ELF-1 (cell line): ENCODE measurements around the gene GM2A.
A peak's percentile ranks its signal among the peaks of the same experiment; 100 is the strongest.
"Not testable (repeated sequence)": the region's sequence is repeated elsewhere in the genome, so short reads cannot be mapped to it uniquely, and the experiment has no call there.

Source experiments
- DNase-seq: peaks from one replicate; pipeline ENCODE4 v3.0.0-alpha.2; 2016; ENCODE audit warnings: low read depth, low spot score

The GM2A gene

DNA sequence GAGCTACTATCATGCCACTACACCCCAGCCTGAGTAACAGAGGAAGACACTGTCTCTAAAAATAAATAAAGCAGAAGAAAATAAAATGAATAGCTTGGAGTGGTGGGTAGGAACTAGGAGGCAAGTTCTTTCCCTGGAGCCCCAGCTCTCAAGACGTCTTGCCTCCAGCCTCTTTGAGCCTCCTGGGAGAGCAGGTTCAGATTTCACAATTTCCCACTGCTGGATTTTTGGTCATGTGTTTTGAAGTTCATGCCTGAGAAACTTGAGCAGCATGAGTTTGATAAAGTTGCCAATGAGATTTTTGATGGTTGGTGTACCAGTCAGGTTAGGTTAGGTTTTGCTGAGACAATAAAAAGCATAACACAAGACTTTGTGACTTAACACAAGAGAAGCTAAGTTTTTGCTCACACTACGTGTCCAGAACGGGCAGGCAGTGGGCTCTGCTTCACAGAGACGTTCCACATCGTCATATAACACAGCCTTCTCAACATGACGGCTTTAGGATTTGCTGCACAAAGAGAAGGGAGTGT lies 25.0 kb upstream of the GM2A start:
- no peak for DNase-seq

DNA sequence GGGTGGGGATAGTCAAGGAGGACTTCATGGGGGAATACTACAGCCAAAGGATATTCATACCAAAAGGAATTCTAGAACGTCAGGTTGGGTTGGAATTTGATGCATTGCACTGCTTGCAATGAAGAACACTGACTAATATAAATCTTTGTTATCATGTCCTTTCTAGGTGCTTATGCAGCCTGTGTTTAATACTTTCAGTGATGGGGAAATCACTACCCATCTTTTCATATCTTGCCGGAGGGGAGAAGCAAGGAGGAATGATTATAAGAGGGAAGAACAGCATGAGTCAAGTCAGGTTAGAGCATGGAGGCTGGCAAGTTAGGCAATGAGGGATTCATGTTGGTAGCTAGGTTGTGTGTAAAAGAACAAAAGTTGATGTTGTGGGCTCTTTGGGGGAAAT lies 24.0 kb upstream of the GM2A start:
- no peak for DNase-seq

GRCh38 chr5:151230048-151230680 lies 22.8 kb upstream of the GM2A start:
- no peak for DNase-seq

- DNase-seq, result no peak
Measured at GRCh38 chr5:151231359-151231758, 21.6 kb upstream of the GM2A start.

- DNase-seq, result no peak
Measured at GRCh38 chr5:151233616-151234085, 19.3 kb upstream of the GM2A start.

DNA sequence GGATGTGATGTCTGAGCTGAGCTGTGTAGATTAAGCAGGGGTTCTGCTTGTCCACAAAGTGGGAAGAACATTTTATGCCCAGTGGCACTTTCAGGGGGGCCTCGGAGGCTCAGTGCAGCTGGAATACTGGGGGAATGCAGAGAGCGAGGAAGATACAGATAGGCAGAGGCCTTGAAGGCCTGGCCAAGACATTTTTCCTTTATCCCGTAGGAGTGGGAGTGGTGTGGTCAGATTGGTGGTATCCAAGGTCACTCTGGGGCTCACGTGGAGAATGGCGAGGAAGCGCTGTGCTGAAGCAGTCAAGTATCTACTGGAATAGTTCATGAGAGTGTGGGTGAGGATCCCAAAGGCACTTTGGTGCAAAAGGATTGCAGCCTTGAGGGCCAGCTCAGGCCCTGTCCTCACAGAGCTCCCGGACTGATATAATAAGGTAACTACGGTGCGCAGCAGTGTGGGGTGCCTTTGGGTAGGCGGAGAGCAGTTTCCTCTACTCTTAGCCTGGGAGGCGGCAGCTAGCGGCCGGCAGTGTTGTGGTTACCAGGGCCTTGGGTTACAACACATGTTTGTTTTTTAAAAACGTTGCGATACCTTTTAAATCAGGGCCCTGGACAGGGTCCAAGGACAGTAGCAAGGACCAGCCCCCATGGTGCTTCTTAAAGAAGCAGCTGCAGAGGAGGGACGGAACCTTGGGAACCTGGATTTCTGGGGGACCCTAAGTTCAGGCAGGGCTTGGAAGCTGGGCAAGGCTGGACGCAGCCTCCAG lies 18.3 kb upstream of the GM2A start:
- no peak for DNase-seq

- not testable (repeated sequence) for DNase-seq
Measured at GRCh38 chr5:151235239-151235571, 17.8 kb upstream of the GM2A start.

- DNase-seq, result no peak
Measured at GRCh38 chr5:151236888-151237287, 16.1 kb upstream of the GM2A start.

- DNase-seq, result no peak
Measured at GRCh38 chr5:151237685-151238084, 15.3 kb upstream of the GM2A start.

DNA sequence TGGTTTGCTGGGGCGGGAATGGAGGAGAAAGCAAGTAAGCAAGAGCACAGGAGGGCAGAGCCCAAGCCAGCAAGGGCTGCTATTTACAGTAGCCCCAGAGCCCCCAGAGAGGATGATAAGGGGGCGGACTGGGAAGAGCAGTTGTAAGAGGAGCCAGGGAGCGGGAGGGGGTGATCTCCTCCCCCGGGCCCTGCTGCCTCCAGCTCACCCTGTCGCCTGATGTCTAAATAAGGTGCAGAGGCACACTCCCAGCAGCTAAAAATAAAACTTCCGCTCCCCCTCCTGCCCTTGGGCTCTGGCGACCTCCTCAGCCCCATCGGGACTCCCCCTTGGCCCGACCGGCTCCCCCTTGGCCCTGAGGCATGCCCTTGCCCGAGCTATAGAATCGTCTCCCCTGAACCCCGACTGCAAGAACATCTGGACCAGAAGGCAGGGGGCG lies 14.7 kb upstream of the GM2A start:
- DNase-seq, result peak; percentile 37

- peak; percentile 83 for DNase-seq
Measured at GRCh38 chr5:151239237-151239861, 13.6 kb upstream of the GM2A start.

GRCh38 chr5:151240268-151240835 lies 12.6 kb upstream of the GM2A start:
- not testable (repeated sequence) for DNase-seq

GRCh38 chr5:151240924-151241635 lies 11.9 kb upstream of the GM2A start:
- DNase-seq, result peak; percentile 90

- no peak for DNase-seq
Measured at GRCh38 chr5:151243127-151243526, 9.9 kb upstream of the GM2A start.

DNA sequence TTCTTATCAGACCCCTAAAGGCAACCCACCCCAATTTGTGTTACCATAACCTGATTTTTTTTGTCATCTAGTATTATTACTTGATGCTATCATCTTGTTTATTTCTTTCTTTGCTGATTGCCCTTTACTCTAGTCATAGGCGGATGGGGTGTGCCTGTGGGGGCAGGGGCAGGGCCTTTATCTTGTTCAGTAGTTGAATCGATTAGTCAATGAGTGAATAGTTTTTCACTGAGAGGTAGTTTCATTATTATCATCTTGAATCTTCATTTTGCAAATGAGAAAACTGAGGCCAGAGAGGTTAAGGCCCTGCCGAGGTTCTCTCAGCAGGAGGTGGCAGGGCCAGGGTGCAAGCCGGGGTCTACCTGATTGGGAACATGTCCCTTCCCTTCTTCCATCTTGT lies 9.4 kb upstream of the GM2A start:
- no peak for DNase-seq

DNA sequence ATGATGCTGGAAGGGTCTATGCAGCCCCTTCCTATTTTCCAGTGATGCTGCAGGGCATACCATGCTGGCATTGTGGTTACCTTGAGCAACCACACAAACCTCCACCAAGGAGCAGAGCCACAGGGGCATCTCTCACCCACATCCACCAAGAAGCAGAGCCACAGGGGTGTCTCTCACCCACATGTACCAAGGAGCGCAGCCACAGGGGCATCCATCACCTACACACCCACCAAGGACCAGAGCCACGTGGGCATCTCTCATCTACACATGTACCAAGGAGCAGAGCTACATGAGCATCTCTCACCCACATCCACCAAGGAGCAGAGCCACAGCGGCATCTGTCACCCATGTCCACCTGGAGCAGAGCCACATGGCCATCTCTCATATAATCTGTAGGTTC lies 8.8 kb upstream of the GM2A start:
- DNase-seq, result no peak

DNA sequence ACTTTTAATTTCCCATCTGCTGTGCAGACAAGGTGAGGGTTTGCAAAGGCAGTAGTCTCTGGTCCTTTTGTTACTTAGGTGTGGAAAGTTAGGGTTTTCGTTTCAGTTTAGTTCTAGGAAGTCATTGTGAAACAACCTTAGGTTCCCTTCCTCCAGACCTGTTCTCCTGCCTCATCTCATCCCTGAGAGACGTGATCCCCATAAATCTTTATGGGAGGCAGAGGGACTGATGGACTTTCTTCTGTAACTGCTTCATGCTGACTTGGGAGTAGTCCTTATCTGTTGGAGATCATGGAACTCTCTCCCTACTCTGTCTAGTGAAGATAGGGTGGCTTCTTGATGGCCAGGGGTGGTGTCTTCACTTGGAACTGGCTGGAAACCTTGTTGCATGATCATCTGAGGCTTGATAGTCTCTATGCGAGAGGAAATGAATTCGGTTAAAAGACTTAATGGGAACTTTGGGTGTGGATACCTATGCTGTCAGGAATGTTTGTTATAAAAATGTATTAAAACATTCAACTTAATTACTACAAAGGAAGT lies 7.2 kb upstream of the GM2A start:
- no peak for DNase-seq

DNA sequence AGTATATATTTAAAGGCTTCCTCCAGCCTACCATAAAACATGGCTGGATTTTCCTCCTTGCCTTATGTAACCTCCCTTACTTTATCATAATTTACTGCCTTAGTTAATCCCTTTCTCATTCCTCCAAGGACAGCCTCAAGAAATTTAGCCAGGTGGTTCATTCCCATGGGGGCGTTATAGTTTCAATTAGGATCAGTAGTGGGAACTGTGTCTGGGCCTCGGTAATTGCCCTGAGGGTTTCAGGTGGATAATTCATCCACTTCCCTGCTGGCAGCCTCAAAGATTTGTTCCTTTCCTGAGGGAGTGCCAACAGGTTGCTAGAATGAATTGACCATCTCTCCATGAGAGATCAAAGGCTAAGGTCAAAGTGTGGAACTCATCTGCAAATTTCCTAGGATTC lies 4.3 kb upstream of the GM2A start:
- no peak for DNase-seq

DNA sequence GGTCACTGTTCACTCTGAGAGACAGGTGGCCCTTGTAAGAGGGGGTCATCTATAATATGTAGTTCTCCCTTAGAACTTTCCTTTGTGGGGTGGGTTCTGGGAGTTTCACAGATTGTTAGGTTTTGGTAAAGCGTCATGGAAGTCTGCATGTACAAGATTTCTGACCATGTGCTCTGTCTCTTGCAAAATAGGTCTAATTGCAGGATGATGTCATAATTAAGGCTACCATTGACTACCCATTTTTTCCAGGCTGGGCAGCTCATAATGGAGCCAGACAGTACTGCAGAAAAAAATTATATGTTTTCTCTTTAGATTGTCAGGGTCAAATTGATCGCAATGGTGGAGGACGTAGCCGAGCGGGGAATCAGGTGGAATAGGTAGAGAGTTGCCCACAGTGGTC lies 3.7 kb upstream of the GM2A start:
- no peak for DNase-seq

GRCh38 chr5:151250346-151251000 lies 2.5 kb upstream of the GM2A start:
- peak; percentile 13 for DNase-seq

GRCh38 chr5:151251001-151251551 lies 1.9 kb upstream of the GM2A start:
- DNase-seq, result no peak
